DMS 273 (cell line): ENCODE results near the gene TBL1XR1.

Experiments
- DNase-seq: peaks from one replicate; lab custom pipeline; 2025; ENCODE audit not compliant: unreplicated experiment; lab: John Stamatoyannopoulos, UW

Gene TBL1XR1

DNA sequence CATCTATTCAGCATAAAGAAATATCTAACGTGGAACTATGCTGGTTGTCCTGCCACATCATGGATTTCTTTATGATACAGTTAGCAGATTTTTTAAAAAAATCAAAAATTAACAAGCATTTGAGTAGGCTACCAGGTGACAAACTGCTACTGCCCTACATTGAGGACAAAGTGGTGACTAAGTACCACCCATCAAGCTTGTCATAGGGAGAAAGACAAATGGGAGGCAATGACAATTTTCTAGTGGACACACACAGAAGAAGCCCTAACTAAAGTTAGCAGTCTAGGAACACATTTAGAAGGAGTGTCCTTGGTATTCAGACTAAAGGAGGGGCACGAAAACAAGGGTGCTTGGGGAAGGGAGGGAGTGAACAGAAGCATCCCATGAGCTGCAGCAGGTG, 131.2 kb downstream of the TBL1XR1 start:
- DNase-seq = no peak

DNA sequence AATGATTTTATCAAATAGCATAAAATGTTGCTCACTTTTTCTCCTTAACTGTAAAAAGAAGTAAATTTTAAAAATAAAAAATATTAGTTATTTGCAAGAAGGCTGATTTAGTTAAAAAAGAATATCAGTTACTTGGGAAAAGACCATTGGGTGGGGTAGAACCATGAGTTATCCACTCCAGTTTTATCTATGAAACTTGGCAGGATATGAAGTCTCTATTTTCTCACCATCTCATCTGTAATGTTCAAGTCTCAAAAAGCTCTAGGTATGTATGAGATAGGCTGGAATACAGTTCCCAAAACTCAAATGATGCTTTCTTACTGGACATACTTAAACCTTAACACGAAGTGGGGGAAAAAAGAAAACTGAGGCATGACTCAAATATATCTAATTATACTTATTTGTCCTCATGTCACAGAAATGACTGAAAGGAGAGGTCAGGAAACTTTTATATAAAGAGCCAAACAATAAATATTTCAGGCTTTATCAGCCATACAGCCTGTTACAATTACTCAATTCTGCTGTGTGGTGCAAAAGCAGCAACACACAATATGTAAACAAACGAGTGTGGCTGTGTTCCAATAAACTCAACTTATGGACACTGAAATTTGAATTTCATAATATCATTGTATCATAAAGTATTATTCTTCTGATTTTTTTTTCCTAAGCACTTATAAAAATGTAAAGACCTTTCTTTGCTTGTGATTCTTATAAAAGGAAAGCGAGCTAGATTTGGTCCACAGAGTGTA, 131.8 kb downstream of the TBL1XR1 start:
- no peak for DNase-seq

DNA sequence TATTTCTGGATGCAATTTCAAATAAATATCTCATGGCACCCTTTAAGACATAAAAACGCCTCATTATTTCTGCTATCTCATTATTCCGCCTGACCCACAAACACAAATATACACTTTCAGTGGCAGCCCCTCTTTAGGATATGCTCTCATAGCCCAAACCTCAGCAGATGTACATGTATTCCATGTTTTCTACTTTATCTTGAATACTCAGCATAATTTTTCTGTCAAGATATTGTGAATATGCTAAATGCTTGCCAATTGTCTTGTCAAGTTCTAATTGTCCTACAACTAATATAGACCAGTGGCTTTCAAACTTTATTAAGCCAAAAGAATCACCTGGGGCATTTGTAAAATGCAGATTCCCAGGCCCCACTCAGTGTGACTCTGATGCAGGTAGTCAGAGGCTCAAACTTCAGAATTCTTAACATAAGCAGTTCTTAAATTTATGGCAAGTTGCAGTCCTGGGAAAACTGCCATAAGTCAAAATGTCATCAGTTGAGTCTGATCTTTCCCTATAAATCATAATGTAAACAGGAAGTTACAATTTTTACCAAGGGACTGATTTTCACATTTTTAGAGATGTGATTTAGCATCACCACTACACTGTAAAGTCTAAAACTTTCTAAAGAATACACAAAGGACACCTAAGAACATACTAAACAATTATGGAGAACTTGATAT, 135.1 kb downstream of the TBL1XR1 start:
- no peak for DNase-seq

DNA sequence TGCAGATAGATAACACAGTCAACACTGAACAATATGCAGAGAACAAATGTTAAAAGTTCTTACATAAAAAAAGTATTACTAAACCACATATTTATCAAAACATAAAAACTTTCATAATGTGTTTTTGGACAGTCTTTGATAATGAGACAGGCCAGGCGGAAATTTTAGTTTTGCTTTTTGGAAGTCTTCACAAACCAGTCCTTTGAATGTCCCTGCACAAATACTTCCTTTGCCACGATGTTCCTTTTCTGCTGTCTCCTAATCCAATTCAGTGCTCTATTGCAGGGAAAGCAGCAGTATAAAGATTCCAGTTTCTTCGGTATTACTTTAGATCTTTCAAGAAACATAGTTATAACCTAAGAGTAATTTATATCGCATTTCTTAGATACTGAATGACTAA, 135.9 kb downstream of the TBL1XR1 start:
- DNase-seq = no peak

DNA sequence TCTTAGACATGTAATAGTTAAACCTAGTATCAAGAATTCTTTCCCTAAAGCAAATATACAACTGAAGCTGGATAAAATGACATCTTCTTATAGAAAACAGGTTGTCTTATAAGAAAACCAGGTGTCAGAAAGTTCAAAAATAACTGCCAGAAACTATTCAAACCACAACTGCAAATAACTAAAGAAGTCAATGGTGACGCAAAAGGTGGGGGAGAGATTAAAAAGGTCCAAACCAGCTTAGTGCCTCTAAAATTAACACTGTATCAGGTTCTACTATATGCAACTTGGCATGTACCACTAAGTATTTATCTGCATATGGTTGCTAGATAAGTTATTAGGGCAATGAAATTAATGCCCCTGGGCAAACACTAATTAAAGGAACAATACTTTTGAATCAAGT, 136.8 kb downstream of the TBL1XR1 start:
- DNase-seq = no peak

DNA sequence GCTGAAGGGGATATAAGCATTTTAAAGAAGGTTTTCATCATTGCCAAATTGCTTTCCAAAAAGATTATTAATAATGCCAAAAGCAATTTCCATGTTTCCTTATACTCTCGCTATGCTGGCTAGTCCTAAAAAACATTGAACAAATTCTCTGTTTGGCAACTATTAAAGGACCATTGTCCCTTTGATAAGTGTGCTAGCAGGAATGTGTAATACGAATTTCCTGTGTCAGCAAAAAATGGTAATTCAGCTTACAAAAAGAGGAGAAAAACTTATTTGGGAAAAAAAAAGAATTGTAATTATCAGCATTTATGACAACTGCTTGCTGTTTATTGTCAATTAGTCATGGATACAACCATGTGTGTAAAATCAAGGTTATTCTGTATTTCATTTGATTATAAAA, 138.6 kb downstream of the TBL1XR1 start:
- DNase-seq = no peak

DNA sequence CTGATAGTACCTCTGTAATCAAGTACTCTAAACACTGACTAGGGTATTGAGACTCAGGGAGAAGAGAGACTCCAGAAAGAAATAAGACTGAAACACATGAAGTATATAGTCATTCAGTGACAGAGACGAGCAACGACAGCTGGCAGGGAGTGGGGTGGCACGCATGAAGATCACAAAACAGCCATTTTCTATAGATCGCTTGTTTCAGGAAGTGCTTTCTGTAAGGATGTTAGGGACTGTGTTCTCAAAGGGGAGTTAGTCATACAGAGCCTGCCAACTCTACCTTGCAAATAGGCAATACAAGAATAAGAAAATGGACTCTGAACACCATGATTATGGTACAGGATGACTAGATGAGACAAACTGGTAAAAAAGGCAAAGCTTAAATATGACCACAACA, 139.5 kb downstream of the TBL1XR1 start:
- DNase-seq = no peak

DNA sequence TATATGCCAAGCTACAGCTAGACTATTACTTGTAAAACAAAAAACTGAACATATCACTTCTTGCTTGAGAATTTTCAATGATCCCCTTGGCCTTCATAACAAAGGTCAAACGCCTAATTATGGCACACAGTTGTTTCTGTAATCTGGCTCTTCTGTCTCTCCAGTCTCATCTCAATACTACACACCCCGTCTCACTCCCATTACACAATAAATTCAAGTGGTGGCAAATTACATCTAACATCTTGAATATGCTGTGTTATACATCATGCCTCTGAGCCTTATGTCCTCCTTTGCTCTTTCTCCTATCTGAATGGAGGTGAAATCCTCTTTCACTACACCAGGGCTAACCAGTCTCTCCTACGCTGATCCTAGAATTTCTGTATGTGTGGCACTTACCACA, 140.4 kb downstream of the TBL1XR1 start:
- DNase-seq = no peak

DNA sequence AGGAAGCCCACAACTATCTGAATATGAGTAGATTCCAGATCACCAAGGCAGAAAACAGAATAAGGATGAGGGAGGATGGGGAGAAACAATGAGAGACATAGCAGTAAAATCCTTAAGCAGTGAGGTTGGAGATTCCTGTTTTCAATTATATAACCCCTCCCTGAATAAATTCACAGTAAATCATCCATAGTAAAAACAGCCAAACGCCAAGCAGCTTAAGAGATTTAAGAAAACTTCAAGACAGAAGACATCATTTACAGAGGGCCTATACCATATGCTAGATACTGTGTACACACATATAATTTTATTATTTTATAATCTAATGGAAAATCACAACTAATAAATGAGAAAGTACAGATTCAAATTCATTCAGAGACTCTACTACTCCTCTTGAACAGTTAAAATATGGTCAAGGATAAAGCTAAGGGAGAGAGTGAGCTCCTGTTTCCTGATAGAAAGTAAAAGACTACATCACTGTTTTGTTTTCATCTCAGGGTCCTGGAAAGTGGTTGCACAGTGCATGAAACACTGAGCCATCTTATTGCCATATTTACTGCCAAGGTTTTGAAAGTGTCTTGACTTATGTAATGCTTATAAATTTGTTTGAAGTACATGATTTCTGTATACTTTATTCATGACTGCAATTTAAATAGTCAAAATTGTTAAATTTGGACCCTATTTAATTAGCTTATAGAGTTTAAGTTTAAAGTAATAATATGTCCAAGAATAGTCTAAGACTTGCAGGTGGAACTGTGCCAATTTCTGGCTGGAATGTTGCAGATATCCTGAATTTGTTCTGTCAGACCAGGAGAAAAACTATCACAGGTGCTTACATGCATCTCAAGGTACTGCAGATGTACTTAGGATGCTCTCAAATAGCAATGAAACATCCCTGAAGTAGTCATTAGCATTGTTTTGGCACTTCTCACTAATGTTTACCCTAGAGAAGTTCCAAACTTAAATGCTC, 141.4 kb downstream of the TBL1XR1 start:
- DNase-seq = no peak

DNA sequence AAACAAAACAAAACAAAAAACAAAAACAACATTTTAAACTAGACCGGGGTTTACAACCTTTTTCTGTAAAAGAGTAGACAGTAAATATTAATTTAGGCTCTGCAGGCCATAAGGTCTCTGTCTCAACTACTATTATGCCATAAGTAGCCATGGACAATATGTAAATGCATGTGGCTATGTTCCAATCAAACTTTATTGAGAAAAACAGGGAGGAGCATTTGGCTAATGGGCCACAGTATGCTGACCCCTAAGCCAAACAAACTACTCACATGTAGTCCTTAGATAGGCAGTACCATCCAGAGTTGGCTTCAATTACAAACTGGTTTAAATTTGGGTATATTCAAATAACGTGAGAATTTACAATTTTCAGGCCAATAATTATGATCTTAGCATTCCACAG, 144.2 kb downstream of the TBL1XR1 start:
- no peak for DNase-seq

DNA sequence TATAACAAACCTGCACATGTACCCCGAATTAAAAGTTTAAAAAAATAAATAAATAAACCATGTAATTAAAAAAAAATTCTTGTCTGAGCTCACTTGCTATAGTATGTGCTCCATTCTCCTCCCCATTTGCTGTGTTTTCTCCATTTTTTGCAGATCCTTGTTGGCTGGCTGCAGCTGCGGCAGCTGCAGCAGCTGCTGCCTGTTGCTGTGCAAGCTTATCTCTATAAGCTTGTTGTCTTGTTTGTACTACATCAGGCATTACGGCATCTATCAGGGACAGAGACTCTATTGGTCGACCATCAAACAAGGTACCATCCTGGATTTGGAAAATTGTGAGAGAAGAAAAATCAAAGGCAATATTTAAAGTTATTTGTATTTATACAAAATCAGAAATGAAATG, 145.9 kb downstream of the TBL1XR1 start:
- DNase-seq = peak; percentile 14

DNA sequence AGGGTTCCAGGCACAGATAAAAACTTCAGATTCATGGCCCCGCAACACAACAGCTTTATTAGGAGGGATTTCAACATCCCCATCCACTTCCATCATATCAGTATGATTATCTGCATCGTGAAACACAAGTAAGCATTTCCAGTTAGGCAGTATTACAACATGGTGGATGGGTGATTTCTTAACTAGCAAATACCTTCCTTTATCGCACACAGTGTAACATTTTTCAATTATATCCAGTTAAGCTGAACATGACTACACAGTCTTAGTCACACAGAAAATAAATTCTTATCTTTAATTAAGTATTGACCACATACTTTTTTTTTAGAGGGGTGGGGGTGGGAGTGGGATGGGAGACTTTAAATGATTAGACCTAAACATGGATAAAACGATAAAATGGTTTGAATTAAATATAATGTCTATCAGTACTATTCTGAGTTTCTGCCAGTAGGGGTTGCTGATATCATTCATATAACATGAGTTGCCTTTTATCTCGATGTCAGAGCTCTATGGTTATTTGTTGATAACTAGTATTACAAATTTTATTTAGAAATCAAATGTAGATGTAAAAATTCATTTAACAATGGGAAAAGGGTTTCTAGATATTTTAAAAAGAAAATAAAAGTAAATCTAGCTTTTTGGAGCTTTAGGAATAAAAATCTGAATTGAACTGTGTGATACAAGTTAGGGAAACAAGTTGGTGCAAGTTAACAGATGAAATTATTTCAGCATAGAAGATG, 146.6 kb downstream of the TBL1XR1 start:
- peak; percentile 76 for DNase-seq

DNA sequence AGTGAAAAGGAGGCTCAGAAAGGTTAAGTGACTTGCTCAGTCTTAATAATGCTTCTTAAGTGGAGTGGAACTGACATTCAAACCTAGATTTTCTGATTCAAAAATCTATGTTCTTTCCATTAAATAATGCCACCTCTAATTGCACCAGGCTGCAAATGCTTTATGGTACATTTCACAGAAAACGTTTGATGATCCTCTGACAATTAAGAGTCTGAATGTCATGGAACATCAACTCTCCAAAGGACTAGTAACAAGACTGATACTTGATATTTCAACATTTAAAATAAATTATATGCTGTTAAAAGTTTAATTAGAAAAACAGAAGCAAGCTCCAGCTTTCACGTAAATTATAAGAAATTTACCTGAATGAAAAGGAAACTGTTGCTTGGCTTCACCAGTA, 151.5 kb downstream of the TBL1XR1 start:
- DNase-seq = no peak

DNA sequence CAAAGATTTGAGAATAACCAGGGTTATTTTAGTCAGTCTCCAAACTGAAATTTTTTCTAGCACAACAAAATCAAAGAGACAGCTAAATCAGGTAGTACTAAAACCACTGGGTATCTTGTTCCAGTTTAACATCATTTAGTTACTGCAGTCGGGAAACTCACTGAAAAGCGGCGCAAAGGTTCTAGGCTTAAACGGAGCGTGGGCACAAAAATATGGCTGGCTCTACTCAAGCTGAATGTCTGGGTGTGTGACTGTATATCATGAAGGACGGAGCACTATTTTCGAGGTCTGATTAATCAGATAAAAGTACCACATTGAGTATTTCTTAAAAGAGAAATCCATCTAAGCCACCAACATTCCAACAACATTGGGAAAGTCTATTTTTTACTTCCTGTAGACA, 152.1 kb downstream of the TBL1XR1 start:
- DNase-seq = no peak

DNA sequence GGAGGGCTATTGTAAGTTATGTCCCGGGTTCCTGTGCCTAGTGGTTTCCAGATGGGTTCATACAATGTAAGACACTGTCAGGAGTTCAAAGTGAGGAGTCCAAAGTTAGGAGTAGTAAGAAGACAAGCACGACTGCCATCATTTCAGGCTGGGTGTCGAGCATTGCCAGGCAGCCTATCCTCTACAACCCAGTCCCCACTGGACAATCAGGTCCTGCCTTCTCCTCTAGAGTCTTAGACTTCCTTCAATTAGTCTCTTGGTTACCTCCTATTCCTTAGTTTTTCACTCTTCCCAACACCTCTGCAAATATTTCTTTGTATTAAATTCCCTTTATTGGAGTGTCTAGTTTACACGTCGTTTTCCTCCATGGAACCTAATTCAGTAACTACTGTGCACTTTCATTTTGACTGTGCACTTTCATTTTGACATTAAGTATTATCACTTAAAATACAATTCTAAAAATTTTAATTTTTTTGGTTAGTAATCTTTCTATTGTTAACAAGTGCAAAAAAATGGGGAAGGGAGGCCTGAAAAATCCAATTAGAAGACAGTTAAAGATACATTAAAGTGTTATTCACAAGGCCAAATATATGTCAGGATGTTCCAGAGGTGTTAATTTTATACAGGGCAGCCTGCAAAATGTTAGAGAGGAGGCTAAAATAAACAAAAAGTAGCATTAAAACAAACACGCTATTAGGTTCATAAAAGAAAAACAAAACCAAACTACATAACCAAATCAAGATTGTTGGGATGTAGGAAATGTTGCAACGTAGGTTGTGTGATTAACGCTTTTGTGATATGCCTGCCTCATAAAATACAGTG, 155.3 kb downstream of the TBL1XR1 start:
- no peak for DNase-seq

DNA sequence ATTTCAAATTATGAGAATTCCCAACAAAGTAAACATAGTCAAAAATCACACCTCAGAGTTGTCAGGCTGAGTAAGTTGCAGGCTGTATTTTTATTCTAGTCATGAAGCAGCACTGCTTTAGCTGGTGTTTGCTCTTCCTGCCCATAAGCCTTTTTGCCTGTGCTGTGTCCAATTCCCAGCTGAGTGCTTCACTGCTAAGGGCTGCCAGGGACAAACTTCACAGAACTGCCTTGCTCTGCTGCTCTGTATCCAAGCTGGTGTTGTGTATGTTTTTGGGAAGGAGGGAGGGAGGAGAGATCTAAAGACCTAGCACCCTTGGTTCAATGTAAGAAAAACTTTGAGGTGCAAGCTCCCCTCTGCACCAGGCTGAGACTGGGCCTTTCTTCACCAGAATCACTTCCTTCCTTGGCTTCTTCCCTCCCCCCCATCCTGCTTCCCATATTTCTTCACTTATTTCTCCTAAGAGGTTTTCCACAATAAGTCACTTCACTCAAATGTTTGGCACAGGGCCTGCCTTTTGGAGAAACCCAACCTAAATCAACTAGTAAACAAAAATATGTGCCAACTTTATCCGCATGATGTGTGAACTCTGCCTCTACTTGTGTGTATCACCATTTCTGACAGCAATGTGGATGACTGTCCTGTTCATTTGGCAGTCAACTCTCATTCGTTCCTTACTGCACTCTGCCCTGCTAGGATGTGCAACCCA, 156.1 kb downstream of the TBL1XR1 start:
- DNase-seq = no peak

DNA sequence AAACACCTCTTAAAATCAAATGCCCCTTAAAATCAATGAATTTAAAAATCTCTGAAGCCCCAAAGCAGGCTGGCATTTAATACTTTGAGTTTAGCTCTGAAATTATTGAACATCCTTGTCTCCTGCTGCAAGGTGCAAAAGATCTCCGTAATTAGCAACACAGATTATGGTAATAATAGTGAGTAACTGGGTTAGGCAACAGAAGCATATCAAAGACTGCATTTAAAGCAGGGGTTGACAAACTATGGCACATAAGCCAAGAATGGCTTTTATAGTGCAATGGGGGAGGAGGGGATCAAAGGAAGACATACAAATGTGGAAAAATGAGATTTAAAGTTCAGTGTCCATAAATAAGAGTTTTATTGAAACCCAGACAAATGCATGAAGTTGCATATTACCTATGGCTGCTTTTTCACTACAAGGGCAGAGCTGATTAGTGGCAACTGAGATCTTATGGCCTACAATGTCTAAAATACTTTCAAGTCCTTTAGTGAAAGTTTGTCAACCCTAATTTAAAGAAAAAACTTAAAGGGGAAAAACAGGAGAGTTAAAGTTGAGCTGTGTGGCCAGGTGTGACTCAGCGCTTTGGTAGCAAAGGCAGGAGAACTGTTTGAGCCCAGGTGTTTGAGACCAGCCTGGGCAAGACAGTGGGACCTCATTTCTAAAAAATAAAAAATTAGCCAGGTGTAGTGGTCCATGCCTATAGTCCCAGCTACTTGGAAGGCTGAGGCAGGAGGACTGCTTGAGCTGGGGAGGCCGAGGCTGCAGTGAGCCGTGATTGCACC, 157.6 kb downstream of the TBL1XR1 start:
- DNase-seq = no peak

DNA sequence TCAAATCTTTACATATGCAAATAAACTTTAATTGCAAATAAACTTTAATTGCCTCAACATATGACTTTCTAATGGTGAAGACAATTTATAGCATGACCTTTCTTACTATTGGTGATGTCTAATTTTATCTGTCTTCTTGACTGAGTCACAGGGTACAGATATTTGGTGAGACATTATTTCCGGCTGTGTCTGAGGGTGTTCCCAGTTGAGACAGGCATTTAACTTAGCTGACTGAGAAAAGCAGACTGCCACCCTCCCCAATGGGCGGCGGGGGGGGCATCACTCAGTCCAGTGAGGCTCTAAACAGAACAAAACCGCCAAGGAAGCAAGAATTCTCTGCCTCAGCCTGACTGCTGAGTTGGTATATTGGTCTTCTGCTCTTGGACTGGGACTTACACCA, 160.0 kb downstream of the TBL1XR1 start:
- no peak for DNase-seq

DNA sequence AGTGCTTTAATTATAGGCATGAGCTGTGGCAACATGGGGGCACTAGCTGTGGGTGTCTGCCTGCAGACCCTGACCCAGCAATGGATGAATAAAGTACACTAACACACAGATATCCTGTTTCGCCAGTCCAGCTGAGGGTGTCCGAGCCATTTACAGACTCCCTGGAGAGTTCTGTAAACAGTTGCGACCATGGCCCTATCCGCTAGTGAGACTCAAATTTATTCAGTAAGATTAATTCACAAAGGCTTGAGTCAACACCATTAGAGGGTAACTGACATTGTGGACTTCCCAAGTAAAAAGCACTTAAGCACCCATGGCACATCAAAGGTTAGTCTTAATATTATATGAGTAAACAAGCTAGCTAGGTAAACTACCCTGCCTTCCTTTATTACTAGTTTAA, 161.6 kb downstream of the TBL1XR1 start:
- DNase-seq = no peak
